Endothelial cell of umbilical vein (primary cell): Measurements from ENCODE around the gene NEK6. TPM values are rescaled to one million over a fixed set of nuclear protein-coding genes. Genes with fewer than 3 reads are reported as not detected.

Experiments used
- BruUV-seq: library from RNA; stranded (reverse); fragments of 400-500 nt; replicated peaks from 2 replicates; lab custom pipeline; 2021; lab: Mats Ljungman, UMichigan
- CTCF ChIA-PET: fragments of 300-600, 350-600 bp; sonication (Branson Sonifier 250); formaldehyde crosslinking; loops from one replicate; lab custom pipeline; 2021; ENCODE audit warnings: antibody characterized with exemption, inconsistent platforms; lab: Charles Lee
- POLR2A ChIA-PET: fragments of 300-600, 350-600 bp; sonication (Branson Sonifier 250); formaldehyde crosslinking; loops from one replicate; lab custom pipeline; 2021; ENCODE audit warnings: antibody characterized with exemption, inconsistent platforms; lab: Charles Lee
- DNase-seq: peaks from one replicate; pipeline ENCODE4 v3.0.0-alpha.2; 2011; ENCODE audit warnings: low read depth, low spot score
- FAIRE-seq: peaks from 2 replicates; lab custom pipeline; 2011; peaks lifted over from hg19 to GRCh38; lab: Jason Lieb, UNC
- H2AFZ ChIP-seq: 2 replicates; pipeline ENCODE4 v1.6.0; 2012; ENCODE audit warnings: low read depth, low read length, control low read depth, inconsistent platforms
- H3K27ac ChIP-seq: 2 replicates; pipeline ENCODE4 v1.5.1; 2011; ENCODE audit warnings: low read depth, mild to moderate bottlenecking, control low read depth, low read length, moderate library complexity; ENCODE audit not compliant: insufficient read depth
- H3K27me3 ChIP-seq, 2 experiments: 2 replicates each; pipeline versions ENCODE4 v1.6.0 to v1.6.1; 2011; ENCODE audit warnings: low read length in 2 of 2, mixed read lengths in 1 of 2; ENCODE audit not compliant: control insufficient read depth in 2 of 2, insufficient read depth in 2 of 2
- H3K36me3 ChIP-seq, 2 experiments: 2 replicates in 1 of 2; 3 replicates in 1 of 2; pipeline ENCODE4 v1.5.1; 2011; ENCODE audit warnings: low read length in 2 of 2, mild to moderate bottlenecking in 1 of 2, moderate library complexity in 1 of 2; ENCODE audit not compliant: control insufficient read depth in 2 of 2, insufficient read depth in 2 of 2; ENCODE audit errors: extremely low read depth in 1 of 2
- H3K4me1 ChIP-seq: 3 replicates; pipeline ENCODE4 v1.5.1; 2011; ENCODE audit warnings: mild to moderate bottlenecking, low read length; ENCODE audit not compliant: control insufficient read depth, insufficient read depth; ENCODE audit errors: extremely low read depth
- H3K4me2 ChIP-seq: 2 replicates; pipeline ENCODE4 v1.6.1; 2011; ENCODE audit warnings: low read length, control low read depth, mixed read lengths; ENCODE audit not compliant: insufficient read depth
- H3K4me3 ChIP-seq, 3 experiments: fragments of 200-600 bp in 1 of 3; sonication (generic), shearing (Covaris generic) in 1 of 3; replicated peaks in 1 of 3; 2 replicates each; pipeline ENCODE4 v1.5.1; 2011 to 2016; ENCODE audit warnings: control low read depth in 3 of 3, low read length in 3 of 3, mild to moderate bottlenecking in 2 of 3, inconsistent platforms in 1 of 3, low read depth in 1 of 3, moderate library complexity in 1 of 3; ENCODE audit not compliant: insufficient read depth in 1 of 3
- H3K79me2 ChIP-seq: 2 replicates; pipeline ENCODE4 v1.6.0; 2012; ENCODE audit warnings: low read length, inconsistent platforms; ENCODE audit not compliant: control insufficient read depth, insufficient read depth
- H3K9ac ChIP-seq: replicated peaks from 2 replicates; pipeline ENCODE3; 2011; ENCODE audit warnings: low read length, control low read depth; ENCODE audit not compliant: insufficient read depth; ENCODE audit errors: extremely low read depth
- H3K9me1 ChIP-seq: replicated peaks from 3 replicates; pipeline ENCODE4 v1.6.0; 2011; ENCODE audit warnings: mild to moderate bottlenecking, low read length; ENCODE audit not compliant: control insufficient read depth, insufficient read depth; ENCODE audit errors: extremely low read depth
- H3K9me3 ChIP-seq: replicated peaks from 2 replicates; pipeline ENCODE4 v1.5.1; 2012; ENCODE audit warnings: low read length, inconsistent platforms; ENCODE audit not compliant: control insufficient read depth, insufficient read depth
- H4K20me1 ChIP-seq: replicated peaks from 2 replicates; pipeline ENCODE3; 2011; ENCODE audit warnings: mild to moderate bottlenecking, low read length; ENCODE audit not compliant: control insufficient read depth, insufficient read depth; ENCODE audit errors: extremely low read depth
- CTCF ChIP-seq, 2 donors: IDR thresholded peaks; 1 replicate in 1 of 2; 2 replicates in 1 of 2; pipeline ENCODE4 v1.5.1; 2011; ENCODE audit warnings: low read length in 2 of 2, mild to moderate bottlenecking in 2 of 2, moderate library complexity in 2 of 2, control low read depth in 1 of 2, inconsistent platforms in 1 of 2, low read depth in 1 of 2; ENCODE audit not compliant: insufficient read depth in 1 of 2; ENCODE audit errors: extremely low read depth in 1 of 2
- EZH2 ChIP-seq: IDR thresholded peaks from 2 replicates; pipeline ENCODE4 v1.6.1; 2012; ENCODE audit warnings: borderline replicate concordance, low read depth, mild to moderate bottlenecking, moderate library complexity, low read length, inconsistent platforms; ENCODE audit not compliant: severe bottlenecking
- FOS ChIP-seq: IDR thresholded peaks from 2 replicates; pipeline ENCODE4 v1.6.1; 2011; ENCODE audit warnings: mild to moderate bottlenecking, low read length, moderate library complexity, borderline replicate concordance; ENCODE audit not compliant: insufficient read depth
- GATA2 ChIP-seq: IDR thresholded peaks from 2 replicates; pipeline ENCODE4 v1.7.0; 2011; ENCODE audit warnings: low read depth, mild to moderate bottlenecking, moderate library complexity, mixed read lengths, low read length; ENCODE audit not compliant: insufficient read length, insufficient read depth
- JUN ChIP-seq: IDR thresholded peaks from 2 replicates; pipeline ENCODE4 v1.6.1; 2011; ENCODE audit warnings: borderline replicate concordance, low read depth; ENCODE audit not compliant: insufficient read length, insufficient read depth
- MAX ChIP-seq: IDR thresholded peaks from 2 replicates; pipeline ENCODE4 v1.6.1; 2011; ENCODE audit not compliant: insufficient read depth, insufficient read length
- MYC ChIP-seq: IDR thresholded peaks from one replicate; pipeline ENCODE4 v1.6.1; 2011; ENCODE audit warnings: mild to moderate bottlenecking, low read depth, low read length
- POLR2A ChIP-seq: IDR thresholded peaks from 2 replicates; pipeline ENCODE4 v1.6.1; 2012; ENCODE audit warnings: low read depth, mild to moderate bottlenecking, control low read depth, low read length
- POLR2AphosphoS5 ChIP-seq: IDR thresholded peaks from 2 replicates; pipeline ENCODE4 v1.6.1; 2012; ENCODE audit warnings: low read depth, mild to moderate bottlenecking, control low read depth, low read length, moderate library complexity; ENCODE audit not compliant: insufficient read depth
- dilution Hi-C: fragments of 300-500 bp; cut with MboI; formaldehyde crosslinking; loops from one replicate; pipeline ENCODE4 v1.15.0; 2019; ENCODE audit warnings: low sequenced_read_pairs; ENCODE audit not compliant: extremely low pct_ligation_motif_present
- intact Hi-C: fragments of 100-400 bp; cut with micrococcal nuclease; formaldehyde crosslinking; loops from one replicate; pipeline ENCODE4 v1.10.0; 2022
- polyA plus RNA-seq, 4 experiments: library from polyadenylated mRNA; depleted of rRNA in 3 of 4; stranded (reverse) in 3 of 4; unstranded in 1 of 4; fragments of >200 nt; gene quantifications; 2 replicates each; pipeline versions ENCODE4 v1.2.1 to v1.2.3, GENCODE V29; 2011 to 2012; ENCODE audit warnings: missing spikeins in 1 of 4
- total RNA-seq: library from RNA; stranded (reverse); gene quantifications from 2 replicates; pipeline ENCODE4 v1.2.3, GENCODE V29; 2021

Gene NEK6
- total and polyA plus RNA-seq, 2 donors (not counting 3 experiments of a cell fraction or from before 2014, with no cell fraction given) = 64.3 to 67.1 TPM

GRCh38 chr9:124313940-124314339, 56.2 kb downstream of the NEK6 start:
- no peaks in the 10 kb centered on the region for H3K9me3 ChIP-seq
- no peak overlapping the region for H3K4me2 ChIP-seq
- POLR2A ChIA-PET = no interaction called here
- no peak overlapping the region for H3K27ac ChIP-seq
- no peak overlapping the region for H3K4me3 ChIP-seq
- H2AFZ ChIP-seq = no peak overlapping the region
- no peak for TF ChIP-seq POLR2AphosphoS5
- TF ChIP-seq CTCF (IDR thresholded peaks at IDR 0.05; ENCODE audit: extremely low read depth in 1 of 2, insufficient read depth in 1 of 2, low read depth in 1 of 2, low read length in 2 of 2) = no peak
- TF ChIP-seq POLR2A = no peak
- no peak for TF ChIP-seq MYC
- no peak for TF ChIP-seq EZH2
- no peak for TF ChIP-seq JUN
- no peak for TF ChIP-seq MAX
- no peak for TF ChIP-seq GATA2
- no peak for TF ChIP-seq FOS
- H3K36me3 ChIP-seq = peaks cover 8 to 40% of the 10 kb centered on the region in 2 experiments
- no peaks in the 10 kb centered on the region for H3K9me1 ChIP-seq
- intact Hi-C loops = no loop called here
- peaks cover 24% of the 10 kb centered on the region for H3K79me2 ChIP-seq
- H3K27me3 ChIP-seq = no peaks in the 10 kb centered on the region
- FAIRE-seq (no peak), DNase-seq (no peak)
- BruUV-seq = no TSS peak
- CTCF ChIA-PET = interaction anchor here (1.2 kb wide), 1 partner anchor 187 kb away, joined by 4 read pairs; no protein-coding TSS in a partner anchor
- dilution Hi-C loops = loop anchor here (25.0 kb wide), 1 partner anchor 102 kb away; no protein-coding TSS in a partner anchor
- H4K20me1 ChIP-seq = no peaks in the 10 kb centered on the region
- H3K4me1 ChIP-seq = peaks cover 25% of the 10 kb centered on the region
- no peak overlapping the region for H3K9ac ChIP-seq
